Activated CD4-positive, alpha-beta memory T cell treated with anti-CD3 and anti-CD28 coated beads, Interleukin-2, amount 10 ng/mL, durations not matched to agents 7 days and 5 days (primary cell): ENCODE data around the gene OR52D1. TPM values are rescaled to one million over a fixed set of nuclear protein-coding genes. Genes with fewer than 3 reads are reported as not detected.

ENCODE experiments used
- CTCF ChIA-PET: fragments of 350-600 bp; sonication (Branson Sonifier 250); formaldehyde crosslinking; loops from one replicate; lab custom pipeline; 2021; ENCODE audit warnings: antibody characterized with exemption, inconsistent platforms; lab: Charles Lee
- POLR2A ChIA-PET: fragments of 350-600 bp; sonication (Branson Sonifier 250); formaldehyde crosslinking; loops from one replicate; lab custom pipeline; 2021; ENCODE audit warnings: antibody characterized with exemption; lab: Charles Lee
- DNase-seq: peaks from one replicate; pipeline ENCODE4 v3.0.0-alpha.2; 2020
- H3K27ac Mint-ChIP-seq: one replicate; pipeline ENCODE4 v1.8.0; 2021; ENCODE audit warnings: mild to moderate bottlenecking, mixed read lengths
- H3K27me3 Mint-ChIP-seq: one replicate; pipeline ENCODE4 v1.8.0; 2021; ENCODE audit warnings: mixed read lengths
- H3K36me3 Mint-ChIP-seq: one replicate; pipeline ENCODE4 v1.8.0; 2021; ENCODE audit warnings: low read depth, mixed read lengths
- H3K4me1 Mint-ChIP-seq: one replicate; pipeline ENCODE4 v1.8.0; 2021; ENCODE audit warnings: mixed read lengths
- H3K4me3 Mint-ChIP-seq: one replicate; pipeline ENCODE4 v1.8.0; 2021; ENCODE audit warnings: mild to moderate bottlenecking, mixed read lengths
- H3K9me3 Mint-ChIP-seq: one replicate; pipeline ENCODE4 v1.8.0; 2021; ENCODE audit warnings: mixed read lengths
- total RNA-seq, 2 experiments: library from RNA; stranded (reverse); gene quantifications; one replicate each; pipeline ENCODE4 v1.2.3, GENCODE V29; 2021

Gene OR52D1
- total RNA-seq, 2 experiments from 2014 or later: not detected

DNA sequence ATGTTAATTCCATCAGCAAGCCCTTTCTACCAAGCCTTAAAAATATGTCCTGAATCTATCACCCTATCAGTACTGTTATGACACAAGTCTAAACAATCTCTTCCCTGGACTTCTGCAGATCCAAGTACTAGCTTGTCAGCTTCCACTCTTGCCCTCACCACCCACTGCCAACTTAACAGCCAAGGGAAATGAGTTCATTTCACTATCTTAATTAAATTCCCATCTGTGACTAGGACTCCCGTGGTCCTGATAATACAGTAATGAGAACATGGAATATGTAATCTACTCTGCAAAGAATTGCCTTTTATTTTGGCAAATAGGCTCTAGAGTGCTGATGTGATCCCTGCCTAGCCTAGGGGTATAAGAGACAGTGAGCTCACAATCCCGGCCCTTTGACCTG is 11.2 kb downstream of the OR52D1 start:
- H3K27me3 Mint-ChIP-seq: peaks cover 10% of the 10 kb centered on the region
- H3K4me3 Mint-ChIP-seq: no peak overlapping the region
- DNase-seq: no peak
- no peaks in the 10 kb centered on the region for H3K4me1 Mint-ChIP-seq
- H3K27ac Mint-ChIP-seq: no peak overlapping the region
- CTCF ChIA-PET: no interaction called here
- POLR2A ChIA-PET: no interaction called here
- no peaks in the 10 kb centered on the region for H3K9me3 Mint-ChIP-seq
- H3K36me3 Mint-ChIP-seq: no peaks in the 10 kb centered on the region

DNA sequence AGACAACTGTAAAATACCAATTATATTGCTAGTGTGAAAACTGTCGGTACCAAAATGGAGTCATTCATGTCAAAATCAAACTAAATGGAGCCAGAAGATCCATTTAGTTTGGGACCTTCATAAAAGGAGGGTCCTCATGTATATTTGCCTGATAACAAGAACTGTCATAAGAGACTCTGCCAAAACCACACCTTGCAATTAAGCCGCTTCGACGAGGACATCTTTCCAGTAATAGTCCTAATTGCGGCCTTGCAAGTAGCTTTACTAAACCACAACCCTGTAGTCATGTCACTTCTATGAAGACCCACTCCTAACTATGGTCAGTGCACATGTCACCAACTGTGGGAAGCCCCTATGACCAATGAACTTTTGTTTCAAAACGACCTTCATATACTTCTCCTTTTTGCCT is 11.9 kb downstream of the OR52D1 start:
- H3K27ac Mint-ChIP-seq: no peak overlapping the region
- no peak for DNase-seq
- H3K4me3 Mint-ChIP-seq: no peak overlapping the region
- no peaks in the 10 kb centered on the region for H3K36me3 Mint-ChIP-seq
- no peaks in the 10 kb centered on the region for H3K4me1 Mint-ChIP-seq
- ChIA-PET CTCF (no interaction called here), POLR2A (no interaction called here)
- H3K27me3 Mint-ChIP-seq: peaks cover 11% of the 10 kb centered on the region
- H3K9me3 Mint-ChIP-seq: no peaks in the 10 kb centered on the region

- H3K4me3 Mint-ChIP-seq: no peak overlapping the region
- no peak overlapping the region for H3K27ac Mint-ChIP-seq
- ChIA-PET CTCF (no interaction called here), POLR2A (no interaction called here)
- H3K27me3 Mint-ChIP-seq: peaks cover 11% of the 10 kb centered on the region
- H3K9me3 Mint-ChIP-seq: no peaks in the 10 kb centered on the region
- no peak for DNase-seq
- H3K36me3 Mint-ChIP-seq: no peaks in the 10 kb centered on the region
- no peaks in the 10 kb centered on the region for H3K4me1 Mint-ChIP-seq
These were observed 16.0 kb downstream of the OR52D1 start for GRCh38 chr11:5504403-5504921.

DNA sequence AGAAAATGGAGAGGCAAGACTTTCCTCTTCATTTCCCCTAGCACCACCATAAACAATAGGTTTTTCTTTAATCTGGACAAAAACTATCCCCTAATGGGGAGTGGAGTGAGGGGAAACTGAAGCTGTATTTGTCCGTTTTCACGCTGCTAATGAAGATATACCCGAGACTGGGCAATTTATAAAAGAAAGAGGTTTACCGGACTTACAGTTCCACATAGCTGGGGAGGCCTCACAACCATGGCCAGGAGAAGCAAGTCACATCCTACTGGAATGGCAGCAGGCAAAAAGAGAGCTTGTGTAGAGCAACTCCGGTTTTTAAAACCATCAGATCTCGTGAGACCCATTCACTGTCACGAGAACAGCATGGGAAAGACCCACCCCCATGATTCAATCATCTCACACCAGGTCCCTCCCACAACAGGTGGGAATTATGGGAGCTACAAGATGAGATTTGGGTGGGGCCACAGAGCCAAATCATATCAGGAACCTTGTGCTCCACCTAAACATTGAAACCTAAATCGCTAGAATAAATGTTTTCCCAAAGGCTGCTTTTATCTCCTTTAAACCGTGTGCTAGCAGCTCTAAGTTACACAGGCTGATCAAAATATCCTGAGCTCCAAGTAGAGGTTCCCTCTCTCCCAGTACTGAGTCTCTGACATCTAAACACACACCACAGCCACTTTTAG is 17.0 kb downstream of the OR52D1 start:
- Mint-ChIP-seq H3K27ac (no peak overlapping the region), H3K4me1 (no peaks in the 10 kb centered on the region), H3K27me3 (peaks cover 12% of the 10 kb centered on the region), H3K4me3 (no peak overlapping the region), H3K9me3 (no peaks in the 10 kb centered on the region), H3K36me3 (no peaks in the 10 kb centered on the region)
- DNase-seq: no peak
- CTCF ChIA-PET: interaction anchor here (1.3 to 1.5 kb wide), 2 partner anchors 29 to 94 kb away, joined by 3 read pairs; no protein-coding TSS in a partner anchor
- POLR2A ChIA-PET: no interaction called here

DNA sequence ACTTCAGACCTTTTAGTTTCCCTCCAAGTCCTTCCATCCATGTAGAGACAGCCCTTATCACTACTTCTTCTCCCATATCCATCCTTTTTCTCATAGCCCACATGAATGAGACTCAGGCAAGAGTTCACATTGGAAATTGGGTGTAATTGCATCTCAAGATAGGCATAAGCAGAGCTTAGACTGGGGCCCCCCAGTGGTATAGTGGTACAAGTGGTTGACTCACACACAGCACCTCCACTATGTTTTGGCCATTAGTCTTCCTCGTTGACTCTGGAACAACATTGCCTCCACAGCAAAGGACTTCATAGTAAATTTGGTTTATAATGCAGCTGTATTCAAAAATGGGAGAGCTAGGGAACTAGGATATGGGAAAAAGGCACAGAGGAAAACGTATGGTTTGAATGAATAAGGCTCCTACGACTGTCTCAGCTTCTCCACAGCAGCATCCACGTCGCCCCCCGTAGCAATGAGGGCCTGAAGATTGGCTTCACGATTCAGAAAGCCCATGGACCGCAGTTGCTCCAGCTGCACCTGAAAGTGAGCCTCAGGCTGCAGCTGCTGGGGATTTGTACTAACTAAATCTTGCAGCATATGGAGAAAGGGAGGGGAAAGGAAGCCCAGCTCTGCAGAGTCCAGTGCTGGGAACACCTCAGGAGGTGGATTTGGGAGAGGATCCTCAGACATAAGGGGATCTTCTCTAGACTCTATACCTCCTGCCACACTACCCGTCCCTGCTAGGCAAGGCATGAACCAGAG is 18.9 kb downstream of the OR52D1 start:
- ChIA-PET POLR2A (interaction anchor here (1.0 kb wide), 1 partner anchor 19 kb away, joined by 3 read pairs; no protein-coding TSS in a partner anchor), CTCF (interaction anchor here (1.3 to 1.5 kb wide), 2 partner anchors 31 to 92 kb away, joined by 3 read pairs; no protein-coding TSS in a partner anchor)
- H3K27ac Mint-ChIP-seq: no peak overlapping the region
- H3K36me3 Mint-ChIP-seq: no peaks in the 10 kb centered on the region
- H3K27me3 Mint-ChIP-seq: peaks cover 12% of the 10 kb centered on the region
- no peak for DNase-seq
- H3K4me3 Mint-ChIP-seq: no peak overlapping the region
- no peaks in the 10 kb centered on the region for H3K4me1 Mint-ChIP-seq
- no peaks in the 10 kb centered on the region for H3K9me3 Mint-ChIP-seq

- no peak overlapping the region for H3K4me3 Mint-ChIP-seq
- POLR2A ChIA-PET: no interaction called here
- no peaks in the 10 kb centered on the region for H3K36me3 Mint-ChIP-seq
- H3K27me3 Mint-ChIP-seq: peaks cover 13% of the 10 kb centered on the region
- CTCF ChIA-PET: no interaction called here
- no peak overlapping the region for H3K27ac Mint-ChIP-seq
- H3K9me3 Mint-ChIP-seq: no peaks in the 10 kb centered on the region
- H3K4me1 Mint-ChIP-seq: no peaks in the 10 kb centered on the region
- DNase-seq: no peak
These were observed 19.4 kb downstream of the OR52D1 start for GRCh38 chr11:5507933-5508305.

DNA sequence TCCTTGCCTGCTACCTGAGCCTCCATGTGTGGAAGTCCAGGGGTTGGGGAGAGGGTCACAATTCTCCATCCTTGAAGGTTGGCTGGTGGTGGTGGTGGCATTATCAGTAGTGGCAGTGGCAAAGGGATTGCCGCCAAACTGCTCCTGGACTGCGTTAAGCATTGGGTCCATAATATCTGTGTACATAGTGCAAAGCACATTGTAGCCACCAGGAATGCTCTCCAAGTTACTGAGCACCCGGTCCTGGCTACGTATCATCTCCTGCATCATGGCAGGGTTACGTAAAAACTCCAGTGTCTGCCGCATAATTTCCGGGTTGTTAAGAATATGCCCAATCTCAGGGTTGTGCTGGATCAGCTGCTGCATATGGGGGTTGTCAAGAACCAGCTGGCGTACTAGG is 20.1 kb downstream of the OR52D1 start:
- Mint-ChIP-seq H3K27ac (no peak overlapping the region), H3K4me3 (no peak overlapping the region), H3K27me3 (peaks cover 13% of the 10 kb centered on the region), H3K4me1 (no peaks in the 10 kb centered on the region), H3K9me3 (no peaks in the 10 kb centered on the region), H3K36me3 (no peaks in the 10 kb centered on the region)
- CTCF ChIA-PET: no interaction called here
- POLR2A ChIA-PET: no interaction called here
- DNase-seq: no peak

- H3K27ac Mint-ChIP-seq: no peak within 1 kb of the TSS
- ChIA-PET POLR2A (no interaction called here), CTCF (no interaction called here)
- H3K36me3 Mint-ChIP-seq: no peaks in the 10 kb centered on the region
- no peak within 1 kb of the TSS for H3K4me3 Mint-ChIP-seq
- no peak for DNase-seq
- no peaks in the 10 kb centered on the region for H3K9me3 Mint-ChIP-seq
- H3K4me1 Mint-ChIP-seq: no peaks in the 10 kb centered on the region
- H3K27me3 Mint-ChIP-seq: peaks cover 8% of the 10 kb centered on the region
These were observed 21.3 kb downstream of the OR52D1 start, which contains the start of gene UBQLN3 for GRCh38 chr11:5509803-5510202. UBQLN3 (minus strand) TSS chr11:5509957; CDS start chr11:5509558, 399 bp downstream.

DNA sequence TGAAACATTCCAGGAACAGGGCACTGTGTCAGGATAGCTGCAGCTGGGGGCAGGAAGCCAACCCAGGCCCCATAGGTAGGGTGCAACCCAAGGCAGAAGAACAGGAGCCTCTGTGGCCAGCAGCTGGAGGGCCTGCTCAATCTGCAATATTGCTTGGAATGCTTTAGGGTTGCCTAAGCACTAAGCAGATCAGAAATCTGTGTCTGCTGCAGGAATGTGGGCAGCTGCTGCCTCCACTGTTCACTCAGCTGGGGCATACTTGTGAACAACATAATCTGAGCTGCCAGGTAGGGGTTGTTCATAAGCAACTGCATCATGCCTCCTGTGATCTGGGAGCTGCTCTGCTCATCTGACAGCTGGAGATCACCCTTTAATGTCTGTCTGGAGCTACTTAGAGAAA is 26.4 kb downstream of the OR52D1 start:
- peaks cover 8% of the 10 kb centered on the region for H3K27me3 Mint-ChIP-seq

GRCh38 chr11:5516599-5516998 is 28.1 kb downstream of the OR52D1 start, which contains the start of gene UBQLNL:
UBQLNL (minus strand) TSS chr11:5516699; CDS start chr11:5516441, 258 bp downstream.
- DNase-seq: no peak
- Mint-ChIP-seq H3K27ac (no peak within 1 kb of the TSS), H3K9me3 (no peaks in the 10 kb centered on the region), H3K4me1 (no peaks in the 10 kb centered on the region), H3K36me3 (no peaks in the 10 kb centered on the region), H3K27me3 (peaks cover 1% of the 10 kb centered on the region), H3K4me3 (no peak within 1 kb of the TSS)
- CTCF ChIA-PET: no interaction called here
- POLR2A ChIA-PET: no interaction called here

More for the DNA sequence above, 26.4 kb downstream of the OR52D1 start:
- ChIA-PET POLR2A (no interaction called here), CTCF (no interaction called here)
- H3K9me3 Mint-ChIP-seq: no peaks in the 10 kb centered on the region
- H3K4me3 Mint-ChIP-seq: no peak overlapping the region
- no peak for DNase-seq
- H3K36me3 Mint-ChIP-seq: no peaks in the 10 kb centered on the region
- no peak overlapping the region for H3K27ac Mint-ChIP-seq
- H3K4me1 Mint-ChIP-seq: no peaks in the 10 kb centered on the region

GRCh38 chr11:5521540-5521939 is 33.1 kb downstream of the OR52D1 start:
- ChIA-PET POLR2A (no interaction called here), CTCF (no interaction called here)

GRCh38 chr11:5522308-5522707 is 33.8 kb downstream of the OR52D1 start:
- no peaks in the 10 kb centered on the region for H3K4me1 Mint-ChIP-seq
- no peak overlapping the region for H3K4me3 Mint-ChIP-seq
- H3K27me3 Mint-ChIP-seq: no peaks in the 10 kb centered on the region
- DNase-seq: no peak
- CTCF ChIA-PET: no interaction called here
- H3K36me3 Mint-ChIP-seq: no peaks in the 10 kb centered on the region
- POLR2A ChIA-PET: no interaction called here
- no peak overlapping the region for H3K27ac Mint-ChIP-seq
- no peaks in the 10 kb centered on the region for H3K9me3 Mint-ChIP-seq

More at GRCh38 chr11:5521540-5521939, 33.1 kb downstream of the OR52D1 start:
- Mint-ChIP-seq H3K4me3 (no peak overlapping the region), H3K4me1 (no peaks in the 10 kb centered on the region), H3K36me3 (no peaks in the 10 kb centered on the region), H3K27me3 (no peaks in the 10 kb centered on the region), H3K27ac (no peak overlapping the region), H3K9me3 (no peaks in the 10 kb centered on the region)
- no peak for DNase-seq

DNA sequence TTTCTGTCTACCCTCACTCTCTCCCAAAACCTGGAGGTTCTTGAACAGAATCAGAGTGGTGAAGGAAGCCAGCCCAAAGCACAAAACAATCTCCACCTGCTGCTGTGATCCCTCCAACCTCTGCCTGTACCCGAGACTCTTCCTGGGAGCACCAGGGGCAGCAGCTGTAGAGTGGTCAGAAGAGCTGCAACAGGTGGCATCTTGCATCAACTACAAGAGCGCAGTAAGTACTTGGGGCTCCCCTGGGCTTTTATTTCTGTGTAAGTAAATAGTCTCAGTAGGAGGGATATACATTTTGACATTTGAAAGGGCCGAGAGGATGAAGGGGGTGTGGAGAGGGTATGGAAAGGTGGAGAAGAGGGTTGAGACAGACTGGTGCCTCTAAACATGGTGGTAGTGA is 36.3 kb downstream of the OR52D1 start:
- no peaks in the 10 kb centered on the region for H3K36me3 Mint-ChIP-seq

More for the DNA sequence above, 36.3 kb downstream of the OR52D1 start:
- no peak overlapping the region for H3K4me3 Mint-ChIP-seq
- H3K4me1 Mint-ChIP-seq: no peaks in the 10 kb centered on the region
- no peaks in the 10 kb centered on the region for H3K9me3 Mint-ChIP-seq
- H3K27ac Mint-ChIP-seq: no peak overlapping the region
- CTCF ChIA-PET: no interaction called here
- POLR2A ChIA-PET: no interaction called here
- DNase-seq: no peak
- no peaks in the 10 kb centered on the region for H3K27me3 Mint-ChIP-seq
